Measurements from ENCODE around the gene ZFYVE16. TPM values are rescaled to one million over a fixed set of nuclear protein-coding genes. Genes with fewer than 3 reads are reported as not detected.
A peak's percentile ranks its signal among the peaks of the same experiment; 100 is the strongest.

The ZFYVE16 gene
- 10 to 100 TPM; 11.2 to 11.8 TPM for total RNA-seq

DNA sequence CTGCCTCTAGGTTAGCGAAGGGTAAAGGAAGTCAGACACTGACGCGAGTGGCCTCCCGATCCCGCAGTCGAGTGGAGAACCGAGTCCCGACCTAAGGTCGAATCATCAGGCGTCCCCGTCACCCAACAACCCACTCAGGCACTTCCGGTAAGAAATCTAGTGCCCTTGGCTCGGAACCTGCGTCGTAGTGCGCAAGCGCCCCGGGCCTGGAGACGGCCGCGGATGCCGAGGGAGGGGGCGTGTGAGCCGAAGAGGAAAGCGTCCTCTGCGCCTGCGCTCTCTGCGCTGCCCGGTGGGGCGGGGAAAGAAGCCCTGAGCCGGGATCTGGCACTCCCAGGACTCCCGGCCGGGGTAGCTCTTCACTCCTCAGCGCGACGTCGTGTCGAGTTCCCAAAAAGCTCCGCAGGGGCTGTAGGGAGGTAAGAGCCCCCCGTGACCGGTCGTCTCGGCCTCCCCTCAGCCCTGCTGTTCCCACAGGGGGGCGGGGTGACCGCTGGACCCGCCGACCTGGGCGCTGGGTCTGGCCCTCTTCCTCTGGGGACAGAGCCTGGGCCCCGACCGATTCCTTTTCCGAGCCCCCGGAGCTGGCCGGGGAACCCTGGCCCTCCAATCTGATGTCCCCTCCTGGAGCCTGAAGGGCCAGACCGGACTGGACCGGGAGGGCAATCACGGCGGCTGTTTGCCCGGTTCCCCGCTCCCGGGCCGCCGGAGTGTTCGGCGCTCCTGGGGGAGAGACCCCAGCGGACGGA, at the start of gene ZFYVE16:
TSS of gene ZFYVE16 (plus strand) at position 330 of the 749 bp plus-strand sequence. CDS start 26,084 bp downstream, outside the sequence.
- intact Hi-C loops (cut with DNase I, micrococcal nuclease) = loop anchor here (1.0 to 10.0 kb wide), 14 partner anchors 81 to 1869 kb away; partner anchors contain the start of genes HOMER1 (in 2 of the 2), SERINC5 (in 2 of the 2), DHFR (in 1 of the 2) and FAM151B (in 1 of the 2)
- DNase-seq = peak; percentile 98
- POLR2A ChIA-PET = interaction anchor here (0.6 kb wide), 1 partner anchor 42 kb away, joined by 6 read pairs; no protein-coding TSS in a partner anchor
- Mint-ChIP-seq H3K4me3 (peak within 1 kb of the TSS; percentile 82), H3K27me3 (no peaks in the 10 kb centered on the region), H3K4me1 (peaks cover 17% of the 10 kb centered on the region), H3K9me3 (ENCODE audit: low read depth) (no peaks in the 10 kb centered on the region), H3K27ac (peak within 1 kb of the TSS; percentile 94), H3K36me3 (ENCODE audit: low read depth) (no peaks in the 10 kb centered on the region)
- CTCF ChIA-PET = interaction anchor here (2.0 kb wide), 1 partner anchor 10 kb away, joined by 5 read pairs; no protein-coding TSS in a partner anchor
- ATAC-seq = peak; percentile 94

GRCh38 chr5:80360914-80361444, 46.9 kb upstream of the ZFYVE16 start:
- DNase-seq (no peak), ATAC-seq (no peak)
- intact Hi-C loops (cut with DNase I, micrococcal nuclease) = no loop called here
- H3K27me3 Mint-ChIP-seq = peaks cover 4% of the 10 kb centered on the region
- no peak overlapping the region for H3K27ac Mint-ChIP-seq
- no peaks in the 10 kb centered on the region for H3K36me3 Mint-ChIP-seq (ENCODE audit: low read depth)
- ChIA-PET CTCF (no interaction called here), POLR2A (no interaction called here)
- H3K4me1 Mint-ChIP-seq = no peaks in the 10 kb centered on the region
- H3K9me3 Mint-ChIP-seq (ENCODE audit: low read depth) = no peaks in the 10 kb centered on the region
- H3K4me3 Mint-ChIP-seq = no peak overlapping the region

GRCh38 chr5:80364892-80365291, 43.0 kb upstream of the ZFYVE16 start:
- intact Hi-C loops (cut with DNase I, micrococcal nuclease) = no loop called here
- ATAC-seq (no peak), DNase-seq (no peak)
- Mint-ChIP-seq H3K36me3 (ENCODE audit: low read depth) (no peaks in the 10 kb centered on the region), H3K27me3 (peaks cover 4% of the 10 kb centered on the region), H3K27ac (no peak overlapping the region), H3K4me1 (no peaks in the 10 kb centered on the region), H3K4me3 (no peak overlapping the region), H3K9me3 (ENCODE audit: low read depth) (no peaks in the 10 kb centered on the region)
- CTCF ChIA-PET = no interaction called here
- POLR2A ChIA-PET = no interaction called here

GRCh38 chr5:80368661-80369480, 39.0 kb upstream of the ZFYVE16 start:
- no peak overlapping the region for H3K4me3 Mint-ChIP-seq
- no peak for ATAC-seq
- CTCF ChIA-PET = no interaction called here
- DNase-seq = no peak
- H3K36me3 Mint-ChIP-seq (ENCODE audit: low read depth) = no peaks in the 10 kb centered on the region
- H3K9me3 Mint-ChIP-seq (ENCODE audit: low read depth) = no peaks in the 10 kb centered on the region
- no peaks in the 10 kb centered on the region for H3K4me1 Mint-ChIP-seq
- intact Hi-C loops (cut with DNase I, micrococcal nuclease) = no loop called here
- no peak overlapping the region for H3K27ac Mint-ChIP-seq
- H3K27me3 Mint-ChIP-seq = peaks cover 5% of the 10 kb centered on the region
- POLR2A ChIA-PET = no interaction called here

GRCh38 chr5:80369521-80369920, 38.3 kb upstream of the ZFYVE16 start:
- Mint-ChIP-seq H3K27me3 (peaks cover 6% of the 10 kb centered on the region), H3K36me3 (ENCODE audit: low read depth) (no peaks in the 10 kb centered on the region), H3K27ac (no peak overlapping the region), H3K4me1 (no peaks in the 10 kb centered on the region), H3K9me3 (ENCODE audit: low read depth) (no peaks in the 10 kb centered on the region), H3K4me3 (no peak overlapping the region)
- intact Hi-C loops (cut with DNase I, micrococcal nuclease) = no loop called here
- ChIA-PET CTCF (no interaction called here), POLR2A (no interaction called here)
- ATAC-seq (no peak), DNase-seq (no peak)

DNA sequence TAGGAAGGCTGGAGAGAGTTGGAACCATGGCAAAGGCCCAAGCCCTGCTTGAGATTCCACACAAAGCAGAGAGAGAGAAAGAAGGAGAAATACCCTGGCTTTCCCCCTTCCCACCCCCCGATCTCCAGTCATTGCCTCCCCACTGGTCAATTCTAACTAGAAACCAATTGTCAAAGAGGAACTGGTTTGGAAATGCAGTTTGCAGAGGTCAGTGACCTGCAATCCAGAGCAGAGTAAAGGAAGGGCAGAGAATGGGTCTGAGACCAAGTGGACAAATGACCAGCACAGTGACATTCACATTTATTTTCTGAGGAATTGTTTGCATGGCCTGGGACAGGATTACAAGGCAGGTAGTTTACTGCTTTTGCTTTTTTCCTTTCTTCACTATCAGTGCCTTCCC, 37.5 kb upstream of the ZFYVE16 start:
- no peak for DNase-seq
- intact Hi-C loops (cut with DNase I, micrococcal nuclease) = no loop called here
- Mint-ChIP-seq H3K27me3 (peaks cover 5% of the 10 kb centered on the region), H3K27ac (no peak overlapping the region), H3K36me3 (ENCODE audit: low read depth) (no peaks in the 10 kb centered on the region), H3K4me3 (no peak overlapping the region), H3K9me3 (ENCODE audit: low read depth) (no peaks in the 10 kb centered on the region), H3K4me1 (no peaks in the 10 kb centered on the region)
- ChIA-PET POLR2A (no interaction called here), CTCF (no interaction called here)
- no peak for ATAC-seq

- Mint-ChIP-seq H3K4me1 (no peaks in the 10 kb centered on the region), H3K27me3 (peaks cover 2% of the 10 kb centered on the region), H3K27ac (no peak overlapping the region), H3K36me3 (ENCODE audit: low read depth) (no peaks in the 10 kb centered on the region), H3K4me3 (no peak overlapping the region), H3K9me3 (ENCODE audit: low read depth) (no peaks in the 10 kb centered on the region)
- intact Hi-C loops (cut with DNase I, micrococcal nuclease) = no loop called here
- ChIA-PET CTCF (interaction anchor here (0.6 to 1.7 kb wide), 3 partner anchors 10 to 338 kb away, joined by 4 to 5 read pairs (median 4); no protein-coding TSS in a partner anchor), POLR2A (no interaction called here)
- ATAC-seq = no peak
- no peak for DNase-seq
Observed at GRCh38 chr5:80372780-80373179, 35.1 kb upstream of the ZFYVE16 start.

GRCh38 chr5:80374188-80374587, 33.7 kb upstream of the ZFYVE16 start:
- ChIA-PET POLR2A (no interaction called here), CTCF (no interaction called here)
- Mint-ChIP-seq H3K27ac (no peak overlapping the region), H3K4me3 (no peak overlapping the region), H3K4me1 (no peaks in the 10 kb centered on the region), H3K36me3 (ENCODE audit: low read depth) (no peaks in the 10 kb centered on the region), H3K27me3 (peaks cover 2% of the 10 kb centered on the region), H3K9me3 (ENCODE audit: low read depth) (no peaks in the 10 kb centered on the region)
- ATAC-seq (no peak), DNase-seq (no peak)
- intact Hi-C loops (cut with DNase I, micrococcal nuclease) = no loop called here

- POLR2A ChIA-PET = no interaction called here
- no peaks in the 10 kb centered on the region for H3K4me1 Mint-ChIP-seq
- CTCF ChIA-PET = no interaction called here
- peaks cover 2% of the 10 kb centered on the region for H3K27me3 Mint-ChIP-seq
- no peak overlapping the region for H3K27ac Mint-ChIP-seq
- no peaks in the 10 kb centered on the region for H3K9me3 Mint-ChIP-seq (ENCODE audit: low read depth)
- no peak overlapping the region for H3K4me3 Mint-ChIP-seq
- DNase-seq (no peak), ATAC-seq (no peak)
- no peaks in the 10 kb centered on the region for H3K36me3 Mint-ChIP-seq (ENCODE audit: low read depth)
- intact Hi-C loops (cut with DNase I, micrococcal nuclease) = no loop called here
Observed at GRCh38 chr5:80376557-80376956, 31.3 kb upstream of the ZFYVE16 start.

DNA sequence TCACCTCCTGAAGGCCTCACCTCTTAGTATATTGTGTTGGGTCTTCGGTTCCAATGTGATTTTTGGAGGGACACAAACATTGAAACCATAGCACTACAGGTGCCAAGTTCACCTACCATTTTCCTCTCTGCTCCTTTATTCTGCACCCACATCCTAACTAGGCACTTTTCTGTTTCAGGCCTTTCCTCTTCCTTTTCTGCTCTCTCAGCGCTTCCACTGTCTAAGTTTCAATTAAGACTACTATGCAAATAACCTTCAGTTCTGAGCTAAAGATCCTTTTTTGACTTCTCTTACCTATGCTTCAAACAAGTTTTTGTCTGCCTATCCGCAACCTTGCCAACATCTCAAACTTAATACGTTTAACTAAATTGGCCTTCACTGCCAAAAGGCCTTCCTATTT, 25.4 kb upstream of the ZFYVE16 start:
- DNase-seq = no peak
- CTCF ChIA-PET = interaction anchor here (0.5 to 1.2 kb wide), 4 partner anchors 9 to 1664 kb away, joined by 3 to 5 read pairs (median 3); no protein-coding TSS in a partner anchor
- ATAC-seq = no peak
- Mint-ChIP-seq H3K4me3 (no peak overlapping the region), H3K4me1 (no peaks in the 10 kb centered on the region), H3K27me3 (no peaks in the 10 kb centered on the region), H3K36me3 (ENCODE audit: low read depth) (no peaks in the 10 kb centered on the region), H3K9me3 (ENCODE audit: low read depth) (no peaks in the 10 kb centered on the region), H3K27ac (no peak overlapping the region)
- POLR2A ChIA-PET = no interaction called here
- intact Hi-C loops (cut with DNase I, micrococcal nuclease) = no loop called here

DNA sequence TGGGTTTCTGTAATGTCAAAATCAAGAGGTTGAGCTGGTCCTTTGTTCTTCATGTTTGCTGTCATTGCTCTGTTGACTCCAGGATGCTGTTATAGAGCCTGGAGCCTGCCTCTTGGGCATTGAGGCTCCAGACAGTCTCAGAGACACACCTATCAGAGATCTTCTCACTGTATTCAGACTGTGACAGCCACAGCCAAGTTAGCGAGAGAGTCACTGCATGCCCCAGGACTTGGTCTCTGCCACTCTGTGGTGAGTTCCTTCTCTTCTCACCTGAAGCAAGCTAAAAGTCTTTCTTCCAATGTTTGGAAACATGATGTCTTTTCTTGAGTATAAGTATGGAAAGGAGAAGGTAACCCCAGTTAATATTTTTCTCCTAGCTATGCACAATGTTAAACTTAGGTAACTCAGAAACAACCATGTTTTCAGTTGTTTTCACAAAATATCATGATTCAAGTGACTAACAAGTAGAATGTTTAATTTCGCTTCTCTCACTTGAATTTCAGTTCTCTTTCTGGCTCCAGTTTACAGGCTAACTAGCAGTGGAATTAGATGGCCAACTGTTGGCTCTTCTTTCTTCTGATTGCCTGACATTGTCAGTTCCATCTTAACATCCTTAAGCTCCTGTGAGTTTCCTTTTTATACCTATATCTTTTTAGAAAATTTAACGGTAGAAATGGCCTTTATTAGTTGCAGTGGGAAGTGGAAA, 20.6 kb upstream of the ZFYVE16 start:
- no peak overlapping the region for H3K27ac Mint-ChIP-seq
- intact Hi-C loops (cut with DNase I, micrococcal nuclease) = no loop called here
- H3K36me3 Mint-ChIP-seq (ENCODE audit: low read depth) = no peaks in the 10 kb centered on the region
- H3K9me3 Mint-ChIP-seq (ENCODE audit: low read depth) = no peaks in the 10 kb centered on the region
- POLR2A ChIA-PET = no interaction called here
- peaks cover 18% of the 10 kb centered on the region for H3K27me3 Mint-ChIP-seq
- H3K4me3 Mint-ChIP-seq = no peak overlapping the region
- no peak for ATAC-seq
- no peak for DNase-seq
- peaks cover 6% of the 10 kb centered on the region for H3K4me1 Mint-ChIP-seq
- CTCF ChIA-PET = interaction anchor here (0.6 to 0.7 kb wide), 2 partner anchors 20 to 97 kb away, joined by 3 to 5 read pairs; no protein-coding TSS in a partner anchor
